Thoracic aorta (tissue), 2 donors: Measurements from ENCODE around the gene UTP14A. TPM values are rescaled to one million over a fixed set of nuclear protein-coding genes. Genes with fewer than 3 reads are reported as not detected.

ENCODE experiments used
- ATAC-seq: fragments of 150-250 bp; one replicate; pipeline ENCODE4 v1.8.0; 2017; ENCODE audit warnings: low read depth; ENCODE audit not compliant: insufficient number of reproducible peaks, low FRiP score
- DNase-seq: peaks from one replicate; pipeline ENCODE4 v3.0.0-alpha.2; 2020; ENCODE audit warnings: low spot score
- H3K27ac ChIP-seq, 2 donors: fragments of 200-600 bp; sonication (generic); 1 replicate in 1 of 2; 2 replicates in 1 of 2; pipeline ENCODE4 v1.5.1; 2016; ENCODE audit warnings: mild to moderate bottlenecking in 2 of 2, moderate library complexity in 2 of 2
- H3K27me3 ChIP-seq: fragments of 200-600 bp; sonication (generic); replicated peaks from 2 replicates; pipeline ENCODE4 v1.6.0; 2016; ENCODE audit warnings: mild to moderate bottlenecking; ENCODE audit not compliant: insufficient read depth
- H3K36me3 ChIP-seq: fragments of 200-600 bp; sonication (generic); one replicate; pipeline ENCODE4 v1.5.1; 2016
- H3K4me1 ChIP-seq, 2 donors: fragments of 200-600 bp; sonication (generic); 1 replicate in 1 of 2; 2 replicates in 1 of 2; pipeline versions ENCODE4 v1.5.1 to v1.6.0; 2016; ENCODE audit warnings: low read depth in 2 of 2, mild to moderate bottlenecking in 1 of 2; ENCODE audit not compliant: control insufficient read depth in 1 of 2
- H3K4me3 ChIP-seq: fragments of 200-600 bp; sonication (generic); 2 replicates; pipeline ENCODE4 v1.5.1; 2016; ENCODE audit warnings: mild to moderate bottlenecking
- H3K9me3 ChIP-seq: fragments of 200-600 bp; sonication (generic); 2 replicates; pipeline ENCODE4 v1.5.1; 2016
- CTCF ChIP-seq: fragments of 200-600 bp; sonication (generic); IDR thresholded peaks from one replicate; pipeline ENCODE4 v1.5.1; 2019; ENCODE audit warnings: antibody characterized with exemption
- total RNA-seq, 2 donors: library from RNA; depleted of rRNA; stranded (reverse); fragments of >200 nt; gene quantifications; one replicate each; pipeline versions ENCODE4 v1.1.0 to v1.2.3, GENCODE V29; 2016

The UTP14A gene
- total RNA-seq, 2 donors from 2014 or later, result 8.8 to 19.1 TPM

- no peak for DNase-seq
- Histone ChIP-seq H3K27ac (no peak overlapping the region), H3K36me3 (no peaks in the 10 kb centered on the region), H3K27me3 (no peaks in the 10 kb centered on the region), H3K9me3 (no peaks in the 10 kb centered on the region), H3K4me1 (no peaks in the 10 kb centered on the region), H3K4me3 (no peak overlapping the region)
- no peak for ATAC-seq
- TF ChIP-seq CTCF, result no peak
These were observed 39.2 kb downstream of the UTP14A start for GRCh38 chrX:129945131-129945530.

DNA sequence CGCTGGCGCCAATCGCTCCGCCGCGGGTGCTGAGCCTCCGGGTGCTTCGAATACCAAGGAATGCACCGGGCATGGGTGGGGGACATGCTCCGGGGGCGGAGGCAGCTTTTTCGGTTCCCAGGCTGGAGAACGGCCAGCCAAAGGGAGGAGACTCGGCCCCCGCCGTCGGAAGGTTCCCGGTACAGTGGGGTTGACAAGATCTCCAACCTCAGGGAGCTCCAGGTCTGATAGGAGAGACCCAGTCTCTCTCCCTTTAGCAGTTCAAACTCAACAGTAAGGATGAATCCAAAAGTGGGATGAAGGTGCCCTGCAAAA lies 47.3 kb downstream of the UTP14A start:
- DNase-seq (no peak), ATAC-seq (no peak)
- H3K36me3 ChIP-seq, result no peaks in the 10 kb centered on the region
- no peak overlapping the region for H3K27ac ChIP-seq
- H3K27me3 ChIP-seq, result no peaks in the 10 kb centered on the region
- no peak for TF ChIP-seq CTCF
- H3K9me3 ChIP-seq, result no peaks in the 10 kb centered on the region
- no peaks in the 10 kb centered on the region for H3K4me1 ChIP-seq
- H3K4me3 ChIP-seq, result peak overlapping the region; percentile 67

DNA sequence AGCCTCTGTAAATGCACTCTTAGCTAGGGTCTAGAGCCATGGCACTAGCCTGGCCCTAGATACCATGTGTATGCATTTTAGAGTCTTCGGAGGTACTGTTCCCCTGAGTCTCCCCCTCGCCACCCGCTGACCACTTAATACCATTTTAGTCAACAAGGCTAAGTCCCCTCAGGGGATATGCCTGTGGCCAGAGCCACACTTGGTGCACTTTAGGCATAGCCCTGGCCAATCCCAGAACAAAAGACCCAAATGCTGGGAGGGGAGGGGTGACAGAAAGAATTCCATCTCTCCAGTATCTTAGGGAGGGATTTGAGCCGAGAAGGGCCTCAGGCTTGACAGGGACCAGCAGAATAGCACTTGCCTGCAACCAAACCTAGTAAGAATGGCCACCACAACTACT lies 47.9 kb downstream of the UTP14A start:
- H3K4me3 ChIP-seq, result no peak overlapping the region
- no peak for ATAC-seq
- no peak for TF ChIP-seq CTCF
- no peak for DNase-seq
- H3K36me3 ChIP-seq, result no peaks in the 10 kb centered on the region
- H3K27me3 ChIP-seq, result no peaks in the 10 kb centered on the region
- no peak overlapping the region for H3K27ac ChIP-seq
- H3K4me1 ChIP-seq, result no peaks in the 10 kb centered on the region
- no peaks in the 10 kb centered on the region for H3K9me3 ChIP-seq

GRCh38 chrX:129954804-129955203 lies 48.8 kb downstream of the UTP14A start:
- Histone ChIP-seq H3K27ac (no peak overlapping the region), H3K27me3 (no peaks in the 10 kb centered on the region), H3K4me1 (no peaks in the 10 kb centered on the region), H3K36me3 (no peaks in the 10 kb centered on the region), H3K9me3 (no peaks in the 10 kb centered on the region), H3K4me3 (no peak overlapping the region)
- DNase-seq (no peak), ATAC-seq (no peak)
- no peak for TF ChIP-seq CTCF

GRCh38 chrX:129955682-129956081 lies 49.7 kb downstream of the UTP14A start:
- no peak for TF ChIP-seq CTCF

More at GRCh38 chrX:129955682-129956081, 49.7 kb downstream of the UTP14A start:
- H3K27me3 ChIP-seq, result no peaks in the 10 kb centered on the region
- no peaks in the 10 kb centered on the region for H3K36me3 ChIP-seq
- no peak overlapping the region for H3K27ac ChIP-seq
- DNase-seq (no peak), ATAC-seq (no peak)
- no peaks in the 10 kb centered on the region for H3K9me3 ChIP-seq
- no peak overlapping the region for H3K4me3 ChIP-seq
- H3K4me1 ChIP-seq, result no peaks in the 10 kb centered on the region
